Central memory CD8-positive, alpha-beta T cell (primary cell): Measurements from ENCODE around the gene C17orf113.

Experiments used
- ATAC-seq: fragments of 150-1000 bp; cut with Tn5 transposase; replicated peaks from 2 replicates; pipeline ENCODE4 v1.10.0; 2022; ENCODE audit warnings: mild to moderate bottlenecking, moderate FRiP score, moderate number of reproducible peaks; ENCODE audit not compliant: poor library complexity, severe bottlenecking; ENCODE audit errors: extremely low read depth
- DNase-seq, 2 donors: peaks; one replicate each; pipeline ENCODE4 v3.0.0; 2021; ENCODE audit warnings: low spot score in 2 of 2
- H3K27ac Mint-ChIP-seq: one replicate; pipeline ENCODE4 v1.8.0; 2022; ENCODE audit warnings: low read depth, mild to moderate bottlenecking, moderate library complexity, mixed read lengths
- H3K27me3 Mint-ChIP-seq: one replicate; pipeline ENCODE4 v1.8.0; 2022; ENCODE audit warnings: mixed read lengths
- H3K36me3 Mint-ChIP-seq: one replicate; pipeline ENCODE4 v1.8.0; 2022; ENCODE audit warnings: mild to moderate bottlenecking, moderate library complexity, mixed read lengths; ENCODE audit not compliant: insufficient read depth
- H3K4me1 Mint-ChIP-seq: one replicate; pipeline ENCODE4 v1.8.0; 2022; ENCODE audit warnings: mixed read lengths
- H3K4me3 Mint-ChIP-seq: one replicate; pipeline ENCODE4 v1.8.0; 2022; ENCODE audit warnings: mild to moderate bottlenecking, moderate library complexity, mixed read lengths
- H3K9me3 Mint-ChIP-seq: one replicate; pipeline ENCODE4 v1.8.0; 2022; ENCODE audit warnings: mixed read lengths

Gene C17orf113

DNA sequence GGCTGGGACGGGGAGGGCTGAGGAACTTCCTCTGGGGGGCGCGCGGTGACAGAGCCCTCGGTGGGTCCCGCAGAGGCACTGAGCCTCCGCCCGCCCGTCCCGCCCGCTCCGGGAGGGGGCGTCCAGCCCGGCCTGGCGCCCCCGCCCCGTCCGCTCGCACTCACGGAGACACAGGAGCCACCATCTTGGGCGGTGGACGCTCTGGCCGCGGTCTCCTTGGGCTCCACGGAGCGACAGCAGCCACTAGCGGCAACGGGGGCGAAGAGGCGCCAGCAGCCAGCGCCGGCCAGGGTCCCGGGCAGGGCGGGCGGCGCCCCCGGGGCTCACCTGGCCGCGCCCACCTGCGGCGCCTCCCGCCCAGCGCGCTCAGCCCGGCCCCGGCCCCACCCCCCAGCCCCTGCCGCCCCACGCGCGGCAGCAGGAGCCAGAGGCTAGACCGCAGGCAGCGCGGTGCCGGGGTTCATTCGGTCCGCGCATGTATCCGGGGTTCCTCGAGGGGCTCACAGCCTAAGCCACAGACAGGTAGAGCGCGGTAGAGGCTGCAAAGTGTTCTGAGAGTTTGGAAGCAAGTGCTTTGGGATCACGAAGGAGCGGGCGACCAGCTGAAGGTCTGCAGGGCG lies at the start of gene C17orf113:
C17orf113 (minus strand) TSS at position 209 of the 620 bp plus-strand sequence. CDS start 7,225 bp downstream, outside the sequence.
- ATAC-seq (peak; percentile 70), DNase-seq (peak in 1 of 2 donors; percentile 23)
- H3K27ac Mint-ChIP-seq, result no peak within 1 kb of the TSS
- H3K36me3 Mint-ChIP-seq, result no peaks in the 10 kb centered on the region
- peaks cover 8% of the 10 kb centered on the region for H3K4me1 Mint-ChIP-seq
- H3K9me3 Mint-ChIP-seq, result no peaks in the 10 kb centered on the region
- peak within 1 kb of the TSS; percentile 75 for H3K4me3 Mint-ChIP-seq
- H3K27me3 Mint-ChIP-seq, result peaks cover 67% of the 10 kb centered on the region

DNA sequence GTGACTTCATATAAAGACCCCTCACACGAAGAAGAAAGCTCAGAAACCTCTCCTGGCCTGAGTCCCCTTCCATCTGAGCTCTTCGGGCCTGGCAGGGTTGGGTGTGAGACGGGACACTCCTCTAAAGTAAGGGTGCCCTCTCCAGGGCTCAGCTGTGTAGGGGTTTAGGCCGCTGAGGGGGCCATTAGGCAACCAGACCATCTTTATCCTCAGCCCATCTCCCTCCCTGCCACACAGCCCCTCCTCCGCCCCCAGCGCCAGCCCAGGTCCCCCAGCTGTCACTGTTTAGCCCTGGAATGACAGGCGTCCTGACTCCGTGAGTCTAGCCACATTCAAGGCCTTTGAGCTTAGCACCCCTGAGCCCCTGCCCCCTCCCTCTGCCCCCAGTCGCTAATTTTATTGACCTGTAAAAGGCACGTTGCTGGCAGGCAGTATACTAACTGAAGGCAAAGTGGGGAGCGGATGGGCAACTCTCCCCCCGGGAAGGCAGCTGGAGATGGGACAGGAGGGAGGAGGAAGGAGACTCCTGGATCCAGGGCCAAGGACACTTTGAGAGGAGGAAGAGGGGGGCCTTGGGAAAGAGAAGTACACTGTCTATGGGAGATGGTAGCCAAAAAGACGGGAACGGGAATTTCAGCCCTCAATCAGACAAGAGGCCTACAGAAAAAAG lies 48.5 kb upstream of the C17orf113 start:
- peaks cover 31% of the 10 kb centered on the region for H3K27me3 Mint-ChIP-seq
- no peaks in the 10 kb centered on the region for H3K9me3 Mint-ChIP-seq
- ATAC-seq (no peak), DNase-seq (no peak)
- no peak overlapping the region for H3K4me3 Mint-ChIP-seq
- H3K27ac Mint-ChIP-seq, result no peak overlapping the region
- H3K4me1 Mint-ChIP-seq, result peaks cover 9% of the 10 kb centered on the region
- no peaks in the 10 kb centered on the region for H3K36me3 Mint-ChIP-seq

DNA sequence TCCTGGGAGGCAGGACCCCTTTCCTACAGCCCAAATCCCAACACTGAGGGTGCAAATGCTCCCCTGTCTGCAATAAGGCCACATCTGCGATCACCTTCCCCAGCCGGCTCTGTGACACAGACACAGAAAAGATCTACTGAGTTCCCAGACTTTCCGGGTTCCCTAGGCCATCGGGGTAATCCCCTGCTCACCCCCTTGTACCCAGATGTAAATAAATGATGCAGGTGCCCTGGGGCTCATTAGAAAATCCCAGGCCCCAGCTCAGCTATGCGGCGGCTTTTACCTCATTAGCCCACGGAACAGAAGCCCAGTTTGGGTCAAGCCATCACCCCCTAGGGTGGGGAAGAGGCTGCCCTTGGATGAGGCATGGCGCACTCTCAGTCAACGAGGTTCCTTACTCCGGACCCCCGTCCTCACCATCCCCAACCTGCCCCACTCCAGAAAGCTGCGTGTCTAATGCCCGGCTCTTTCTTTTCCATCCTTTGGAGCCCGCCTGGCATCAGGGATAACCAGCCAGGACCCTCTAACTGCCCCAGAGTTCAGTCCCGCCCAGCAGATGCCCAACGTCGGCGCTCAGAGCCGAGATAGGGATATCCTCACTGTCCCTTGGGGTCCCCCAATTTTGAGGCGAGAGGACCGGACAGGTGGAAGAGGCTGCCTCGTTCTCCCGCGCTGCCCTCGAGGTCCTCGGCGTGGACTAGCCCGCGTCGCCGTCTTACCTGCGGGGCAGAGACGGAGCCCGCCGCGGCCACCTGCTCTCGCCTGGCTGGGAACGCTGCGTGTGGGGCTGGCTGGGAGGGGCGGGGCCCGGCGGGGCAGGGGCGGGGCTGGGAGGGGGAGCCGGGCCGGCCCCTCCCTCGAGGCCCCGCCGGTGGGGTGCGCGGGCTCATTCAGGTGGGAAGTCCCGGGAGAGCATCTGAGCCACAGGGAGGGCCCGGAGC lies 47.6 kb upstream of the C17orf113 start, which contains the start of gene ZNF385C:
ZNF385C (minus strand) TSS at position 783 of the 941 bp plus-strand sequence. CDS start 35,417 bp downstream, outside the sequence.
- H3K27ac Mint-ChIP-seq, result no peak within 1 kb of the TSS

DNA sequence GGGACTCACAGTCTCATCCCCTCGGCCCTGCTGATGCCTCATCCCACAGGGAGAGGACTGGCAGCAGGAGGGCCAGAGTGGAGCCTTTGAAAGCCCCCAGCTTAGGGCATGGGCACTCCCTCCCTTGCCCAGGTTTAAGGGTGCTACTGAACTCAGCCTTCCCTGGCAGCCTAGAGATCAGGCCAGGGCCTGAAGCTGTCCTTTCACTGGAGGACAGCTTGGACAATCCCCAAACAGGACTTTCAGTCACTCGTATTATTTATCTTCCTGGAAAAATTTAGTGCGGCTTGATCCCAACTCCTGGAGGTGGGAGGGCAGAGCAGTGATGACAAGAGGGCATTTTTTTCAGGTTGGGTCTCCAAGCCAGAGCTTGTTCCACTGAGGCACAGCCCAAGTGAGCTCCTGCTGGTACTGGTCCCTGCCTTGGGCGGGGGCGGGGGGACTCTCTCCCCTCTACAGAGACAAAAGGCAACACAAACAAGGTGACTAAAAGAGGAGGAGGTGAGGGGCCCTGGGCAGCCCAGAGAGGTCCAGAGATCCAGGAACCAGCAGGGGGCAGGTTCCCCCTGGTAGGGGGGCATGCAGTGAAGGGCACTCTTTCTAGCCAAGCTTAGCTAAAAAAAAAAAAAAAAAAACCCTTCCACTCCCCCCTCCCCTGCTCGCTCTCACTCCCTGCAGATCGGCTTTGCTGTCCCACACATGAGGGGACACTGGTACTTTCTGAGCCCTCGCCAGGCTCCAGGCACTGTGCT lies 46.1 kb upstream of the C17orf113 start:
- no peak for DNase-seq
- no peak for ATAC-seq
- Mint-ChIP-seq H3K4me3 (no peak overlapping the region), H3K9me3 (no peaks in the 10 kb centered on the region), H3K27ac (no peak overlapping the region), H3K27me3 (peaks cover 31% of the 10 kb centered on the region), H3K4me1 (peaks cover 9% of the 10 kb centered on the region), H3K36me3 (no peaks in the 10 kb centered on the region)

More for the DNA sequence above, 47.6 kb upstream of the C17orf113 start, which contains the start of gene ZNF385C:
- Mint-ChIP-seq H3K4me1 (peaks cover 9% of the 10 kb centered on the region), H3K27me3 (peaks cover 31% of the 10 kb centered on the region), H3K4me3 (peak within 1 kb of the TSS; percentile 20), H3K9me3 (no peaks in the 10 kb centered on the region), H3K36me3 (no peaks in the 10 kb centered on the region)
- DNase-seq (no peak), ATAC-seq (peak; percentile 43)

DNA sequence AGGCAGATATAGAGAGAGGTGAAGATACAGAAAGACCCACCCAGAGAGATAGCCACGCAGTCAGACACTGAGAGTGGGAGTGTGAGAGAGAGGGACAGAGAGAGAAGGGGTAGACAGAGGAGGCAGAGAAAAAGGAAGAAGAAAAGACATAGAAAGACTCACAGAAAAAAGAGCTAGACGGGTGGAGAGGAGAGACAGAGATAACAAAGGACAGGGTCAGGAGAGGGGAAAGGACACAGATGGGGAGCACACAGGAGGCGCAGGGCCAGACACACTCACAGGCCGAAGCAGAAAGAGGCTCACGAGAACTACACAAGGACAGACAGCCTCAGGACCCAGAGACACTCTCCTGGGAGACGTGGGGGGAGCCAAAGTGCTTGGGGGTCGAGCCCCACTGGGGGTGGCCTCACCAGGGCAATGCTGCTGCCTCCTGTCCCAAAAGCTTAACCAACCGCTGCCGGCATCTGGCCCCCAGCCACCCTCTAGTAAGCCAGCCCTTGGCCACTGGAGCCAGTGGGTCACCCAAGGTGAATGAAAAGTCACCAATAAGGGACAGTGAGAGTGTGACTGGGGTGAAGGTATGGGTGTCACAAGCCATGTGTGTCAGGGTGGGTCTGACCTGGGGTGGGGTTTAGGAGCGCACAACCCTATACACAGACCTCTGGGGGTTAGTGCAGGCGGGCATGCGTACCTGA lies 44.1 kb upstream of the C17orf113 start:
- Mint-ChIP-seq H3K9me3 (no peaks in the 10 kb centered on the region), H3K36me3 (no peaks in the 10 kb centered on the region), H3K27ac (no peak overlapping the region), H3K4me3 (no peak overlapping the region), H3K4me1 (peaks cover 9% of the 10 kb centered on the region), H3K27me3 (peaks cover 33% of the 10 kb centered on the region)
- DNase-seq (no peak), ATAC-seq (no peak)

DNA sequence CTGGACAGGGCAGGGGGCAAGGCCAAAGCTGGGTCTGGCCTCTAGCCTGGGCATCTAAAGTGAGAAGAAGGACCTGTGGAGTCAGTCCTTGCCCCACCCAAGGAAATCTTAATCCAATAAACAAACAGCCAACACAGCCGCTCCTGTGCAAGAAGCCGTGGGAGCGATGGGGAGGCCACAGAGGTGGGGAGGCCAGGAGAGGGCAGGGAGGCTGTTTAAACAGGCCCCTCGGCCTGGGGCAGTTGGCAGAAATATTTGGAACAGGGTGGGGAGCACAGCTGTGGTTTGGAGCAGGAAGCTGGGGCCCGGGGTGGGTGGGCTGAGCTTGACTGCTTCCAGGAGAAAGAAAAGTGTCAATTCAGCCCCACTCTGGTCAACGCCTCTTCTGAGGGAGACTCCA lies 42.5 kb upstream of the C17orf113 start:
- H3K27ac Mint-ChIP-seq, result no peak overlapping the region
- ATAC-seq, result no peak
- peaks cover 45% of the 10 kb centered on the region for H3K27me3 Mint-ChIP-seq

DNA sequence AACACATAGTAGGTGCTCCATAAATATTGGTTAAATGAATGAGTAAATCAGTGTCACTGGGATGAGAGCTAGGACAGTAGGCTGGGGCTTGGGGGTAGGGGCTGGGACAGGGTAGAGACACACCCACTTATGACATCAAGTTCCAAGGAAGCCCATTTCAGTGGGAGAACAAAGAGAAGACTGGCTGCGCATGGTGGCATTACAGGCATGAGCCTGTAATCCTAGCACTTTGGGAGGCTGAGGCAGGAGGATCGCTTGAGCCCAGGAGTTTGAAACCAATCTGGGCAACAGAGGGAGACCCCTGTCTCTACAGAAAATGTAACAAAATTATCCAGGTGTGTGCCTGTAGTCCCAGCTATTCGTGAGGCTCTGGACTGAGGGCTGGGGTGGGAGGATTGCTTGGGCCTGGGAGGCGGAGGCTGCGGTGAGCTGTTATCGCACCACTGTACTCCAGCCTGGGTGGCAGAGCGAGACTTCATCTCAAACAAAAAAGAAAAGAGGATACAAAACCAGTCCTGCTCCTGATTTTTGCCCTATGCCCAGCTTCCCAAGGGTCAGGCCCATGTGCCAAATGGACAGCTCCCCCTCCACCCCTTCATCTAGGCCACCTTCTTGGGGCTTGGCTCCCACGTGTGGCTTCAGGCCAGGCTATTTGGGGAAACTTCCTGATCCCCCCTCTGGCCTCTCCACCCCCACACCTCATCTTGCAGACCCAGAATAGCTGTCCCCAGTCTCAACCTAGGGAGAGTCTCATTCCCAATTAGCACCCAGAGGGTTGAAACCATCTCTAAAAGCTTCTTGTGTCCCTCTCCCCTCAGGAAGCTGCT lies 40.8 kb upstream of the C17orf113 start:
- Mint-ChIP-seq H3K27ac (no peak overlapping the region), H3K9me3 (no peaks in the 10 kb centered on the region), H3K4me3 (no peak overlapping the region), H3K27me3 (peaks cover 28% of the 10 kb centered on the region), H3K36me3 (no peaks in the 10 kb centered on the region), H3K4me1 (no peaks in the 10 kb centered on the region)
- DNase-seq (no peak), ATAC-seq (no peak)

More for the DNA sequence above, 42.5 kb upstream of the C17orf113 start:
- H3K4me3 Mint-ChIP-seq, result no peak overlapping the region
- peaks cover 5% of the 10 kb centered on the region for H3K4me1 Mint-ChIP-seq
- no peak for DNase-seq
- H3K36me3 Mint-ChIP-seq, result no peaks in the 10 kb centered on the region
- H3K9me3 Mint-ChIP-seq, result no peaks in the 10 kb centered on the region

DNA sequence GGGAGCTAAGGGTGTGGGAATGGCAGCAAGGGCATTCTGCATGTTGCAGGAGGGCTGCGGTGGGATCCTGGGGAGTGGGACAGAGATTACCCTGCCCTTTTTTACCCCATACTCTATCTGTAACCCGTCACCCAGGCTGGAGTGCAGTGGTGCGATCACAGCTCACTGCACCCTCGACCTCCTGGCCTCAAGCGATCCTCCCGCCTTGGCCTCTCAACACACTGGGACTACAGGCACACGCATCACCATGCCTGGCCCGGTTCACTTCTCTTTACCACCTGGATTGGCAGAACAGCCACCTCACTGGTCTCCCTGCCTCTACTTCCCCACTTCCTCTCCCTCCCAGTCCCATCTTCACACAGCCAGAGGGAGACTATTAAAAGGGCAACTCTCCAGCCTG lies 38.3 kb upstream of the C17orf113 start:
- no peak overlapping the region for H3K4me3 Mint-ChIP-seq
- no peaks in the 10 kb centered on the region for H3K36me3 Mint-ChIP-seq
- no peak overlapping the region for H3K27ac Mint-ChIP-seq
- DNase-seq (no peak), ATAC-seq (no peak)
- no peaks in the 10 kb centered on the region for H3K9me3 Mint-ChIP-seq
- peaks cover 17% of the 10 kb centered on the region for H3K27me3 Mint-ChIP-seq
- no peaks in the 10 kb centered on the region for H3K4me1 Mint-ChIP-seq

DNA sequence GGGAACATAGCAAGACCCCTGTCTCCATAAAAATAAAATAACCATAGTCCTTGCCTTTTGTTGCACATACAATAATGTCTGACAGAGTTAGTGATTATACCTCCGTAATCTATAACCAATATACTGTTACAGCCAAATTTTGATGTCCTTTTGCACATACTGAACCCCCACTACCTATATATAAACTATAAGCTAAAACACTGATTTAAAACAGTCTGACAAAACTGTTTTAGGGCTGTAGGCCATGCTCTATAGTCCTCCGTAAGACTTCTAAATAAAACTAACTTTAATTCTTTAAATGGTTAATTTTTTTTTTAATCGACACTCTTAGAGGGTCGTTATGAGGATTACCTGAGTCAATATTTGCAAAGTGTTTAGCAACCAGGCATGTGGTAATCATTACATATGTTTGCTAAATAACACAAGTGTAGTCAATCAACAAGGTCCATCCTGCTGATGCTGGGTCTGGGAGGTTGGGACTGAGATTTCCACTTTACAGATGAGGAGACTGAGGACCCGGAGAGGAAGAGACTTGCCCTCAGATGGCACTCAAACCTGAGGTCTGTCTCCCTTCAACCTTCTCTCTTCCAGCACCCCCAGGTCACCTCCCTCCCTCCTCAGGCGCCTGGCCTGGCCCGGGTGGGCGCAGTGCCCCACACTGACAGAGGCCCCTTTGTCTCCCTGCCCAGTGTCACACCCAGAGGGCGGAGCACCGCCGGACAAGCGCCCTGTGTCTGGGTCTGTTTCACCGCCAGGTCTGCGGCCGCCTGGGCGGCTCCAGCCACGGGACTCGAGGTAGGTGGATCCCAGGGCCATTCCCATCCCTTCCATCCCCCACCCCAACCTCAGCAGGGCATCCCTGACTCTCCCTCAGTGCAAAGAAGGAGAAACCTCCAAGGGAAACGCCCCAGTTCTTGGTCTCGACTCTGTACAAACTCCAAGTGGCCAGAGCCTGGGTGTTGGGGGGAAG lies 37.6 kb upstream of the C17orf113 start:
- Mint-ChIP-seq H3K4me1 (no peaks in the 10 kb centered on the region), H3K27ac (no peak overlapping the region), H3K9me3 (no peaks in the 10 kb centered on the region), H3K27me3 (peaks cover 17% of the 10 kb centered on the region), H3K4me3 (no peak overlapping the region), H3K36me3 (no peaks in the 10 kb centered on the region)
- no peak for DNase-seq
- ATAC-seq, result no peak

DNA sequence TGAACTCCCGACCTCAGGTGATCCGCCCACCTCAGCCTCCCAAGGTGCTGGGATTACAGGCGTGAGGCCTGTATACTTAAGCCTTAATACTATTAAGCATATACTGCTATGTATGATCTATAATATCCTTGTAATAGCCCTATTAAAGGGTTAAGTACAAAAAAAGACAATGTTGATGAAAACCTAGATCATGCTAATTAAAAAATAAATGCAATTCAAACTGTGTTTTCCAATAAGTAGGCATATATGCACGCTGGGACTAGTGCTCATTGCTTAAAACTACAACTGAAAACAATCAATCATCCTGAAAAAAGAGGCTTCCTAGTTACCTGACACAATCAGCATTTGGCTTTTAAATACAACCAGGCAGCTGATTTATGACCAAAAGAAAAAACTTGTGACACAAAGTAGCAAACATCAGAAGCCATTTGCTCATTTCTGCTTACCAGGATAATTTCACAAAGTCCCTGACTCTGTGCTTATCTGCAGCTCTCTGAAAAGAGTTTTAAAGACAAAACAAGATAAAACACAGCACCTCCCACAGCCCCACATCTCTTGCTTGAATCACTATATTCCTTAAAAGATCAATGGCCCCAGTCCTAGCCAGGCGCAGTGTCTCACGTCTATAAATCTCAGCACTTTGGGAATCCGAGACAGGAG lies 36.8 kb upstream of the C17orf113 start:
- Mint-ChIP-seq H3K4me1 (no peaks in the 10 kb centered on the region), H3K4me3 (no peak overlapping the region), H3K27me3 (peaks cover 17% of the 10 kb centered on the region), H3K9me3 (no peaks in the 10 kb centered on the region), H3K27ac (no peak overlapping the region), H3K36me3 (no peaks in the 10 kb centered on the region)
- no peak for DNase-seq
- no peak for ATAC-seq
